NCI-H2029 treated with DMSO at 0.1 percent for 48 hours (cell line): ENCODE data around the gene MRPL50.

Experiments
- DNase-seq: peaks from one replicate; lab custom pipeline; 2025; lab: John Stamatoyannopoulos, UW

Gene MRPL50

DNA sequence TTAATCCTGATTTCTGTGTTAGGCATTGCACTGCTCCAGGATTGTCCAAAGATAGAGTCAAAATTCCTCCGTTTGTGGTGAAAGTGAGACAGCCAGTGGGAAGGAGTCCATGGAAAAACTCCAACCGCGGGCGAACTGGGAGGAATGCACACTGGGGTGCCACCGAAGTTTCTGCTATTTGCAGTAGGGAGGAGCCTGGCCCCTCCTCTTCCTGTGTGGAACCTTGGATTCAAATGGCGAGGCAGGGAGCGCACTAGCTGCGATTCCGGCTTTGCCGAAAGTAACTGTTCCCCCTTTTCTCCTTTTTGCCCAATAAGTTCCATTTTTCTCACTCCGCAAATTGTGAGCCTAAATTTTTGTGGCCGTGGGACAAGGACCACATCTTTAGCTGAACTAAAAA lies 22.9 kb downstream of the MRPL50 start:
- no peak for DNase-seq

DNA sequence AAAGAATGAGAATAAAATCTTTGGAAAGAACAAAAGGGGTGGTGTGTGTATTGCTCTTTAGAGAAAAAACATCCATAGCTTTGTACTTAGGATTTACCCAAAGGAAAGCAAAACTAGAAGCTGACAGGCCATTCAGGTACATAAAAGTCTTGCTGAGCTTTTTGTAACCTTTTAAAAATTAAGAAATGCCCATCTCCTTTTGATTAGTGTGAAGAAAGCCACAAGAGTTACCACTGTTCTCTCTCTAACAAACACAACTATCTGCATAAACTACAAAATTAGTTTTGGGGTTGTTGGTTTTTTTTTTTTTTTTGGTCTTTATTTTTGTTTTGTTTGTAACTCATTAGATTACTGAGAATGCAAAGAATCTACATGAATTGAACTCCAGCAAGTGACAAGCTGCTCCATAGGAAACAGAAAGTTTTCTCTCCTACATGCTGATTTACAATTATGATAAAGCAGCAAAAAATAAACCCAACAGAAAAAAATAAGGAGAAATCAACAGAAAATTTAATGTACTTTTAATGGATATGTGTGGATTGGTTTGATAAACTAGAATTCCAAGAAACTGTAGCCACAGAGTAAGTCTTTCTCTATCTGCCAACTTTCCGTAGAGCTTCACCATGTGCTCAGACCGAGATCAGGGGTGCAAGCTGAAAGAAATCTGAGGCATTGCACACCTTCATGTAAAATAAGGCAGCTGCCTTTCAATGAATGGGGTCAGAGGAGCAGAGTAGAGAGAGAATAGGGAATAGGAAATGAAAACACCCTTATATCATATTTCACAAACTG lies 25.9 kb downstream of the MRPL50 start:
- no peak for DNase-seq

DNA sequence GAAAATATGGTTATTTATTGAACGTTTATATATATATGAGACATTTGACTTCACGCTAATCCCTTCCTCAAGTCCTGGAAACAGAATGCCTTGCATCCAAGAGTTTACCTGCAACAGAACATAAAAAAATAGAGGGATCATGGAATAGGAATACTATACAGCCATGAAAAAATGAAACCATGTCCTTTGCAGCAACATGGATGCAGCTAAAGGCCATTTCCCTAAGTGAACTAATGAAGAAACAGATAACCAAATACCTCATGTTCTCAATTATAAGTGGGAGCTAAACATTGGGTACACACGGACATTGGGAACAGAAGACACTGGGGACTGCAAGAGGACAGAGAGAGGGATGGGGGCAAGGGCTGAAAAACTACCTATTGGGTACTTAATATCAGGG lies 26.6 kb downstream of the MRPL50 start:
- no peak for DNase-seq

DNA sequence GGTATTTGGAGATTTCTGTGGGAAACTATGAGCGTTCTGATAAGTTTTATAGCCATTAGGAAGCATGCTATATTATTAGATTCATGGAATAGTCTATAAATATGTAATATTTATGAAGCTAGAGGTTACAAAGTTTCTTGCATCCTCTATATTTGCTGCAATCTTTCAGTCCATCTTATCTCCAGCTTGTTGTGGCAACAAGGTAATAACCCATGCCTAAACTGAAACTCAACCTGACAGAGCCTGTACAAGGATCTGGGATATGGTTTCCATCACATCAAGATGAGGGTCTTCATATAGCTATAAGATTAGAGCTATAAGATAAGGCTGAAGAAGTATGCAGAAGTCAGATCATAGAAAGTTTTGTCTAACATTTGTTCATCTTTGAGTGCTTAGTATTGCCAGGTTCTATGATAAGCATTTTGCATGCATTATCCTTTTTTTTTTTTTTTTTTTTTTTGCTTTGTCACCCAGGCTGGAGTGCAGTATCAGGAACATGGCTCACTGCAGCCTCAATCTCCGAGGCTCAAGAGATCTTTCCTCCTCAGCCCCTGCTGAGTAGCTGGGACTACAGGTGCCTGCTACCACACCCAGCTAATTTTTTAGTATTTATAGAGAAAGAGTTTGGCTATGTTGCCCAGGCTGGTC lies 28.4 kb downstream of the MRPL50 start:
- DNase-seq: no peak

DNA sequence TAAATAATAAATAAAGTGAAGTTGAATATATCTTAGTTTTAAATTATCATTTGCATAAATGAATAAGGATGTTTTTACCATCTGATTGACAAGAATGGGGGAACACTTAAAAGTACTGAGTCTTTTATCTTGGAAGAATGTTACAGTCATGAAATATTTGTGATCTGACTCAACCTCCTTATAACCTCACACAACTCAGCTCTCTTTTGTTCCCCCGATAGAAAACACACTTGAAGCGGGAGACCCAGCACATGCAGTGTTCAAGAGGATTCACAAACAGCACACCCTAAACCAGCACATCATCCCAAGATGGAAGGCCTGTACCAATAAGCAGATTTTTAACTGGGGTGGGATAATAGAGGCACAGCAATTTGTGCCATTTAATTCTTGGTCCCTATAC lies 29.1 kb downstream of the MRPL50 start:
- no peak for DNase-seq

DNA sequence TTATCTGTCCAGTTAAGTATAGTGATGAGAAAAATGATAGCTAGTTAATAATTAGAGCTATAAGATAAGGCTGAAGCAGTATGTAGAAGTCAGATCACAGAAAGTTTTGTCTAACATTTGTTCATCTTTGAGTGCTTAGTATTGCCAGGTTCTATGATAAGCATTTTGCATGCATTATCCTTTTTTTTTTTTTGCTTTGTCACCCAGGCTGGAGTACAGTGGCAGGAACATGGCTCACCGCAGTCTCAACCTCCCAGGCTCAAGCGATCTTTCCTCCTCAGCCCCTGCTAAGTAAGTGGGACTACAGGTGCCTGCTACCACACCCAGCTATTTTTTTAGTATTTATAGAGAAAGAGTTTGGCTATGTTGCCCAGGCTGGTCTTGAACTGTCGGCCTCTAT lies 31.1 kb downstream of the MRPL50 start:
- DNase-seq: no peak

DNA sequence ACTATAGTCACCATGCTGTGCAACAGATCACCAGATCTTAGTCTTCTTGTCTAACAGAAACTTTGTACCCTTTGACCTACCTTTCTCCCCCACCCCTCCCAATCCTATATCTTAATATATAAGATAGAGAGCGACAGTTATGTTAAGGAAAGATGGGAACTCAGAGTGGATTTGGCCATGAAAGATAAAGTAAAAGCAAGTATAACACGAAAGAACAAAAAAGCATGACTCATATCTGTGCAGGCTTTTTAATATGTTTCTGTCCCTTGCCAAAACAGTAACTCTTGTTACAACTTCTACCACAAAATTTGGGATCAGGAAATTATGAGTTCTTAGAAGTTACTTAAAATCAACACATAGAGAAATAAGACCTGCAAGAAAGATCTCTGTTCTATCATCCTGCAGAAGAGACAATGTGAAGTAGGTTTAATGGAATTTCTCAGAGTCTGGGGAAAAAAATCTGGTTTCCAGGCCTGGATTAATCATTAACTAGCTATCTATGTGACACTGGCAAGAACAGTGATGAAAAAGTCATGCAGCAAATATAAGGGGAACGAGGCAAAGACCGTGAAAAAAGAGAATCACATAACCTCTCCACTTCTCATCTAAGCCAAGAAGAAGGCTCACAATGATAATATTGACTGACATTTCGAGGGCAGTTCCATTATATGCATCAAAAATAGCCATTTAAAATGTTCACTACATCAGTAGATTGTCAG lies 32.2 kb downstream of the MRPL50 start:
- no peak for DNase-seq

DNA sequence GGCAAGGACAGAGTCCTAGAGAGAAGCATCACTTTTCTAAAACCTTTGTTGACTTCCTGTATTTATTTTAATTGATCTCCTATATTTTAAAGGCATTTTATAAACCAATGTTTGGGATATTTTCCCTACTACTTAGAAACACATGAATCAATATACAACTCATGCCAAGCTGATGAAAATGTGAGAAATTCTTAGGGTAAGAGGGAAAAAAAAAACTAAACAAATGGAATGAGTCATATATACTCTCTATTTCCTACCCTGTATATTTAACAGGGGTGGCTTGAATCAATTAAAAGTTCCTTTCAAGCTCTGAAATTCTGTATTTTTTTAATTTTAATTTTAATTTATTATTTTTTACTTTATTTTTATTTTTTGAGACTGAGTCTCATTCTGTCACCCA lies 33.2 kb downstream of the MRPL50 start:
- DNase-seq: no peak

DNA sequence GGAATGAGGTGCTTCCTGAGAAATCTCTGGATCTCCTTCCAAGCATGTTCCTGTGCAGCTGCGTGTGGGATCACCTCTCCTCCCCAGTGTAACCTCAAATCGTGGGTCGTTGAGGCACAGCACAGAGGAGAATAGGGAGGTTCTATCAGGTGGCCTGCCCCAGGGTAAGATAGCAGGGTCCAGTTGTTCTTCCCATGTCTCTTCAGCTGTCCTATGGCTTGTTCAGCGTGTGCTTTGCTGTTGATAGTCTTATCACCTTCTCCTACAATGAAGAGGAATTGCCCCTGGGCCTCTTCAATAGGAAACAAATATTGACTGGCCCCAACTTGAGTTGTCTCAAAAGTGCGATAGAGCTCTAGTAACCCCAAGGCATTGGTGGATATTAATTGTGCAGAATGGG lies 36.0 kb downstream of the MRPL50 start:
- no peak for DNase-seq

DNA sequence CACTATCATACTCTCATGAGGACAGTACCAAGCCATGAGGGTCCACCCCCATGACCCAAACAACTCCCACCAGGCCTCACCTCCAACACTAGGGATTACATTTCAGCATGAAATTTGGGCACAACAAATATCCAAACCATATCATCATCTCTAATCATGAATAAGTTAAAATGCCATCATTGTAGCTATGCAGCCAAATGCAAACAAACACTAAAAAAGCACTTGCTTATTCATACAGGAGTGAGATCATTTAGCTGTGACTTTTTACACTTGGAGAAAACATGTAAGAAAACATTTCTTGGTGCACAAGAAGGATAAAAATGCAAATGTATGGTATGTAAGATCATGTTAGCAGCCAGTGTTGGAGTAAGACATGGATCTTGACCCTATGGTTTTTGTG lies 37.8 kb downstream of the MRPL50 start:
- no peak for DNase-seq

DNA sequence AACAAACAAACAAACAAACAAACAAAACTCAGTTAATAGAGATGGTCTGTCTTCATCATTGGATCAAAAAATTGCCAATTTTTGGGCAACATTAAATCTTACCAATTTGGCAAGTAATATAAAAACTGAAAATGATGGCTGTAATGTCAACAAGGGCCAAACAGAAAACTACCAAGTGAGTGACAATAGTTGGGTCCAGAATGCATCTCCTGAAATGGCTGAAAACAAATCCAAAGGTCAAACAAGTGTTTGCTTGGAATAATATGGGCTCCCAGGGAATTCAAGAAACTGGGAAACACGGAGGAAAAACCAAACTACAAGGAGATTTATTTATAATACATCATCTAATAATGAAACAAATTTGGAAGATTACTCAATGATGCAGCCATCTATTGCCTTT lies 38.7 kb downstream of the MRPL50 start:
- DNase-seq: no peak

DNA sequence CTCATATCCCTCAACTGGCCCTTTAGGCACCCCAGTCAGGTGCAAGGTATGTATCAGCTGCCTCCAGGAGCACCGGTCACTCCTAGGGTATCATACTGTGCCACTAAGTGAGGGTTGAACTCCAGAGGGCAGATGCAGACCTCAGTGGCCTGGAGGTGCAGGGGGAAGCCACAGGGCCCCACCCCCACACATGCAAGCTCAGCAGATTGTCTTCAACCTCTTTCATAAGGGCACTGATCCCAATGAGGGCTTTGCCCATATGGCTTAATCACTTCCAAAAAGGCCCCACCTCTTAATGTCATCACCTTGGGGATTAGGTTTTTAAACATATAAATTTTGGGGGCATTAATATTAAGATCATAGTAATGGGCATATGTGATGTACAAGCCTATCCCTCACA lies 41.8 kb downstream of the MRPL50 start:
- DNase-seq: no peak

DNA sequence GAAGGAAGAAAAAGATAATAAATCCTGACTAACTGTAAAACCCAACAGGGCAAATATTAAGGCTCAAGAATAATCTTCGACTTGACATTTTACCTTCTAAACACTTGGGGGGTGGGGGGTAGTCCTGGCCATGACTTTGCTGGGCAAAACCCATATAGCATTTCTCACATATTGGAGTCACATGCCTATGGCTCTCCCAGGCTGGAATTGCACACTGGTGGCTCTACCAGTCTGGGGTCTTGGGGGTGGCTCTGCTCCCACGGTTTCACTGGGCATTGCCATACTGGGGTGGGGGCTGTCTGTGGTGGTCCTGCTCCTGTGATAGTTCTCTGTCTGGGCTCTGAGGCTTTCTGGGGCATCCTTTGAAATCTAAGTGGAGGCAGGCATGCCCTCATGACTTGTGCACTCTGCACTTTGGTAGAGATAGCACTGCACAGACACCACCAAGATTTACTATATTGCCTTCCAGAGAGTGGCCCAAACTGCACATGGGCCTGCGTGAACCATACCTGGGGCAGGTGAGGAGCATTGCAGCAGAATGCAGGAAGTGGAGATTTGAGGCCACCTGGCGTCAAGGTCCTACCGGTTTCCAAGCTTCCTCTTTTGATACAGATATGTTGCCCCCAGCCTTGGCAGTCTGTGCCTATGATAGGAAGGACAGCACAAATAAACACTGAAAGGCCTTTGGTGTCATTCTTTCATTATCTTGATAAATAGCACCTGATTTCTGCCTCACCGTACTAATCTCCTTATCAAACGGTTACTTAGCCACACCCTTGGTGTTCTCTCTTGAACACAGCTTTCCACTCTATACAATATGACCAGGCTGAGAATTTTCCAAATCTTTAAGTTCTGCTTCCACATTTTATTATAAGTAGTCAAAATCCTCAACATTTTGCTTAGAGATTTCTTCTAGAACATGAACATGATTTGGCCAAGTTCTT lies 43.4 kb downstream of the MRPL50 start:
- DNase-seq: no peak

DNA sequence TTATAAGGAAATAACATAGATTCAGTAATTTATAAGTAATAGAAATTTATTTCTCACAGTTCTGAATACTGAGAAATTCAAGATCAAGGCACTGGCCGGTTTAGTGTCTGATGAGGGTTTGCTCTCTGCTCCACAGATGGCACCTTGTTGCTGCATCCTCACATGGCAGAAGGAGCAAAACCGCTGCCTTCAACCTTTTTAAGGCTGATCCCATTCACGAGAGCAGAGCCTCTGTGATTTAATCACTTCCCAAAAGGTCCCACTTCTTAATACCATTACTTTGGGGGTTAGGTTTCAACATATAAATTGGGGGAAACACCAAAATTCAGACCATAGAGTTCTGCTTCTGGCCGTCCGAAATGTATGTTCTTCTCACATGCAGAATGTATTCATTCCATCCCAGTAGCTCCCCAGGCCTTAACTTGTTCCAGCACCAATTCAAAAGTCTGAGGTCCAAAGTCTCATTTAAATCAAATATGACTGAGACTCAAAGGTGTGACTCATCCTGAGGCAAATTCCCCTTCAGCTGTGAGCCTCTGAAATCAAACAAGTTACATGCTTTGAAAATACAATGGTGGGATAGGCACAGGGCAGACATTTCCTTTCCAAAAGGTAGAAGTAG lies 44.2 kb downstream of the MRPL50 start:
- no peak for DNase-seq

DNA sequence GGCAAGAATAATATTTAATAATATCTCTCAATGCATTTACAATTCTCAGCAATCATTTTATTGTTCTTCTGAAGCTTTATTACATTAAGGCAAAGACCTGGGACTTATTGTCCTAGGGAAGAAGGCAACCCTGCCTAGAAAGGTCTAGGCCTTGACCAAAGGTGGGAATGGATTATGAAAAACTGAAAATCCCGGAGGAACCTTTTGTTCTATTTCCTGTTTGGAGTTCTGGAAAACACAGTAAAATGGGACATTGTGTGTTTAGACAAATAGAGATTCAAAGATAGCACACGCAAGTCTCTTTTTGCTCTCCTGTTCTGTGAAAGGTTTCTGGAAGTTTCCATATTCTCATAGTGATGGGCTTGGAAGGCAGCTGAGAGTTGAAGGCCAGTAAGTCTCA lies 44.7 kb downstream of the MRPL50 start:
- no peak for DNase-seq

DNA sequence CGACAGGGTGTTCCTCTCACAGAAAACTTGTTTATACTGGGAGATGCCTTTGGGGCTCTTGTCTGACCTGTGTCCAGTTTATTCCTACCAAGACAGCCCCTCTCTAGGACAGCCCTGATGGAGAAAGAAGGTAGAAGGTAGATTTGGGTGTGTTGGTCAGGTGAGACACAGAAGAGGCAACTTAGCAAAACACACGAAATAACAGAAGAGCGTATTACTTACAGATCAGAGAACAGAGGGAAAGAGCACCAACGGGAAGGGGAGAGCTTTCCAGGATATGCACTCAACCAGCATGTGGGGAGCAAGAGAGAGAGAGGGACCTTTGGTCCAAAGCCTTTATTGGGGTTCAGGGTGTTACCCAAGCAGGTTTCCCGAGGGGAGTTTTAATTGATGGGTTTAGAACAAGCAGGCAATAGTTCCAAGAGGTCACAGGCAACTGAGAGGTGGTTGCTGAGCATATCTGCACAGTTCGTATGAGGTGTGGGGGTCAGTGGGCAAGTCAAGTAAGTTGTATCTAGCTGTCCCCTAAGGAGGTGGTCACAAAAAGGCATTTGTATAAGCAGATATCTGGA lies 45.4 kb downstream of the MRPL50 start:
- no peak for DNase-seq

DNA sequence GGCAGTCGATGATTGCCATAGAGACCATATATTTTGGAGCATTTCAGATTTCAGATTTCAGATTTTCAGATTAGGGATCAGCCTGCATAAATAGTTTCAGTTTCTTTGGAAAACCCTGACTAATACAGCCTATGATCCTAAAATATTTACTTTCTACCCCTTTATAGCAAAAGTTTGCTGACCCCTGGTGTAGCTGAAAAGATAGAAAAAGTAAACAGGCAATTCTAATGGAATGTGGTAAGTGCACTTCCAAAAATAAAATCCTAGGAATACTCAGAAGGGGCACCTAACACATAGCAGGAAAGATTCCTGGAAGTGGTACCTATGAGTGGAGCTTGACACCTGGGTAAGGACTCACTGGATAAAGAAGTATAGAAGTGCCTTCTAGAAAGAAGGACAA lies 48.1 kb downstream of the MRPL50 start:
- no peak for DNase-seq

DNA sequence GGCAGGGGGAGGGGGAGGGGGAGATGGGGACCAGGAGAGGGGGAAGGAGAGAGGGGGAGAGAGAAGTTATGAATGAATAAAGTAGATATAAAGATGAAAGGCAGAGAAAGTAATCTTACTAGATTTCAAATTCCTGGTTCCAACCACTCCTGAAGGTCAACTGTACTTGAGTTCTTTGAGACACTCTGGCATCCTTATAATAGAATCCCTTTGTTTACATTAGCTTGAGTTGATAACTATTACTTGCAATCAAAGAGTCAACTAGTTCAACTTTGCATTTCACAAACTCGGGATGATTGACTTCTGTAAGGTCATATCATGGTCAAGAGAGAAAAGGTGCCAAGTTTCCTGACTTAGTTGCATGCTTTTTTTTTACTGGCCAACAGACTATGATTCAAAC lies 55.8 kb downstream of the MRPL50 start:
- no peak for DNase-seq

DNA sequence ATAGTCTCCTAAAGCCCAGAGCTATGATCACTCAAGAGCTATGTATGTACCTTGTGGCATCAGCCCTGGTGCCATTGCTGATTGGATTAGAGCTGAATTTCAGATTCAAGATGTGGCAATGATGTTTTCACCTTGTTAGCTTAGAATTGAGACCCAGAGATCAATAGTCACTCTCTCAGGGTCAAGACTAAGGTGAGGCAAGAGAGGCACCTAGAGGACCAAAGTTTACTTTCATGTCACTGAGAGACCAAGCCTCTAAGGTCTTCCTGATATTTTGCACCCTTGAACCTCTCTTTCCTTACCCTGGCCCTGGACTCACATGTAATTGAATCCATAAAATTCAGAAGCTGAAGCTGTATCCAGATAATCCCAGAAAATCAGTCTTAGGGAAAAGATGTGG lies 56.5 kb downstream of the MRPL50 start:
- DNase-seq: no peak
